Suprapubic skin (tissue), 3 donors: ENCODE data around the gene UNC93B1.

ENCODE experiments used
- POLR2A ChIP-seq, 2 donors: fragments of 450-650 bp; IDR thresholded peaks; one replicate each; pipeline ENCODE4 v1.6.1; 2017; ENCODE audit warnings: antibody characterized with exemption in 2 of 2, mild to moderate bottlenecking in 2 of 2, moderate library complexity in 2 of 2
- TF ChIP-seq, protein P1 (sequence below), 2 donors: fragments of 200-600 bp in 1 of 2; fragments of 450-650 bp in 1 of 2; sonication (generic) in 1 of 2; IDR thresholded peaks; one replicate each; pipeline ENCODE4 v1.5.1; 2016 to 2019; ENCODE audit warnings: antibody characterized with exemption in 2 of 2, mild to moderate bottlenecking in 1 of 2, moderate library complexity in 1 of 2

DNA sequence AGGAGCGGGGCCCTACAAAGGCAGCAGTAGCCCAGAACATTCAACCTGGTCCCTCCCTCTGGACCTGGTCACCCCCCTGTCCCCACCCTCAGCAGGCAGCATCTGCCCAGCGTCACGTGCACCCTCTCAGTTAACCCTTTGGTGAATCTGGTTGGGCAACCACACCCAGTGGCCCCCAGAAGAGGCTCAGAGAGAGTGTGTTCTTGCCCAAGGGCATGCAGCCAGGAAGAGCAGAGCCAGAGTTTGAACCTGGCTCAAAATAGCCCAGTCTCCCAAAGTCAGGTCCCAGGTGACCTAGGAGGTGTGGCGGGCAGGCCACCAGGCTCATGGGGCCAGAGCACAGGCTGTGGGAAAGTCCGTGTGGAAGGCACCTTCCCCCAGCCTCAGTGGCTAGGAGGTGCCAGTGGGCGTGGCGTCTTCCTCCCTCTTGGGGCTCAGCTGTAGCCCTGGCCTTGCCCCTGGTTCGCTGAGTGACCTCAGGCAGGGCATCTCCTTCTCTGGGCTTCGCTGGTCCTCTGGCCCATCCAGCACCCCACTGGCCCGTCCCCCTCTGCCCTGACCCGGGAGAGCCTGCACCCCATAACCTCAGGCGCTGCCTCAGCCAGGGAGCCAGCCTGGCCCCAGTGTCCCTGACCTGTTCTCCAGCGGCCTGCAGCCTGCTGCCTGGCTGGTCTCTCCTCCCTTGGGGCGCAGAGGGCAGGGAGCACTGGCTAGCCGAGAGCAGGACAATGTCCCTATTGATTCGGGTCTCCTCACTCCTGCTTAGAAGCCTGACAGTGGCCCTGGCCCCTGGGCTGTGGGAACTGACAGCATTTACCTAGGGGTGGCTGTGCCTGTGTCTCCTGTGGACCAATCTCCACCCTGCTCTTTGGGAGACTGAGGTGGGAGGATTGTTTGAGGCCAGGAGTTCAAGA is 13.3 kb upstream of the UNC93B1 start:
- TF ChIP-seq, protein P1, sequence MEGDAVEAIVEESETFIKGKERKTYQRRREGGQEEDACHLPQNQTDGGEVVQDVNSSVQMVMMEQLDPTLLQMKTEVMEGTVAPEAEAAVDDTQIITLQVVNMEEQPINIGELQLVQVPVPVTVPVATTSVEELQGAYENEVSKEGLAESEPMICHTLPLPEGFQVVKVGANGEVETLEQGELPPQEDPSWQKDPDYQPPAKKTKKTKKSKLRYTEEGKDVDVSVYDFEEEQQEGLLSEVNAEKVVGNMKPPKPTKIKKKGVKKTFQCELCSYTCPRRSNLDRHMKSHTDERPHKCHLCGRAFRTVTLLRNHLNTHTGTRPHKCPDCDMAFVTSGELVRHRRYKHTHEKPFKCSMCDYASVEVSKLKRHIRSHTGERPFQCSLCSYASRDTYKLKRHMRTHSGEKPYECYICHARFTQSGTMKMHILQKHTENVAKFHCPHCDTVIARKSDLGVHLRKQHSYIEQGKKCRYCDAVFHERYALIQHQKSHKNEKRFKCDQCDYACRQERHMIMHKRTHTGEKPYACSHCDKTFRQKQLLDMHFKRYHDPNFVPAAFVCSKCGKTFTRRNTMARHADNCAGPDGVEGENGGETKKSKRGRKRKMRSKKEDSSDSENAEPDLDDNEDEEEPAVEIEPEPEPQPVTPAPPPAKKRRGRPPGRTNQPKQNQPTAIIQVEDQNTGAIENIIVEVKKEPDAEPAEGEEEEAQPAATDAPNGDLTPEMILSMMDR (IDR thresholded peaks at IDR 0.05), result no peak
- no peak for TF ChIP-seq POLR2A (IDR thresholded peaks at IDR 0.05)
